WTC11 (cell line): ENCODE data around the gene WDR27. TPM values are rescaled to one million over a fixed set of nuclear protein-coding genes. Genes with fewer than 3 reads are reported as not detected.

Experiments used
- ATAC-seq: fragments of 200-7000 bp; cut with Tn5 transposase; 2 replicates; pipeline ENCODE4 v1.10.0; 2021; ENCODE audit warnings: mild to moderate bottlenecking, moderate library complexity
- CTCF ChIA-PET: fragments of 300-600 bp; sonication (Branson Sonifier 250); formaldehyde crosslinking; loops from one replicate; lab custom pipeline; 2021; ENCODE audit warnings: antibody characterized with exemption; lab: Charles Lee
- POLR2A ChIA-PET: fragments of 350-600 bp; sonication (Branson Sonifier 250); formaldehyde crosslinking; loops from one replicate; lab custom pipeline; 2021; ENCODE audit warnings: antibody characterized with exemption; lab: Charles Lee
- DNase-seq: peaks from one replicate; pipeline ENCODE4 v3.0.0; 2021; ENCODE audit warnings: low spot score
- H3K27ac Mint-ChIP-seq: 2 replicates; pipeline ENCODE4 v1.8.0; 2021; ENCODE audit warnings: mixed read lengths
- H3K27me3 Mint-ChIP-seq: 2 replicates; pipeline ENCODE4 v1.8.0; 2021; ENCODE audit warnings: low read depth, mild to moderate bottlenecking, moderate library complexity, mixed read lengths
- H3K36me3 Mint-ChIP-seq: 2 replicates; pipeline ENCODE4 v1.8.0; 2021; ENCODE audit warnings: mixed read lengths
- H3K4me1 Mint-ChIP-seq: 2 replicates; pipeline ENCODE4 v1.8.0; 2022; ENCODE audit warnings: mixed read lengths
- H3K4me3 Mint-ChIP-seq: 2 replicates; pipeline ENCODE4 v1.8.0; 2021; ENCODE audit warnings: mild to moderate bottlenecking, moderate library complexity, mixed read lengths
- H3K9me3 Mint-ChIP-seq: 2 replicates; pipeline ENCODE4 v1.8.0; 2021; ENCODE audit warnings: mixed read lengths
- ESRRA ChIP-seq: sonication (generic); formaldehyde crosslinking; IDR thresholded peaks from 2 replicates; pipeline ENCODE4 v1.8.1; 2022; ENCODE audit warnings: mild to moderate bottlenecking, missing genetic modification reagents, borderline replicate concordance
- JAZF1 ChIP-seq: fragments of 250-450 bp; sonication (Bioruptor Pico); IDR thresholded peaks from 2 replicates; pipeline ENCODE4 v1.9.0; 2021; ENCODE audit warnings: moderate library complexity, mild to moderate bottlenecking, inconsistent platforms
- NR1H2 ChIP-seq: sonication (generic); formaldehyde crosslinking; IDR thresholded peaks from 2 replicates; pipeline ENCODE4 v1.9.0; 2021; ENCODE audit warnings: mild to moderate bottlenecking, moderate library complexity, missing genetic modification reagents
- RELA ChIP-seq: sonication (generic); formaldehyde crosslinking; IDR thresholded peaks from 2 replicates; pipeline ENCODE4 v1.8.1; 2022; ENCODE audit warnings: missing genetic modification reagents, mild to moderate bottlenecking, borderline replicate concordance
- SMAD4 ChIP-seq: sonication (generic); formaldehyde crosslinking; IDR thresholded peaks from 2 replicates; pipeline ENCODE4 v1.8.0; 2022; ENCODE audit warnings: mild to moderate bottlenecking, missing genetic modification reagents
- SOX15 ChIP-seq: fragments of 250-450 bp; sonication (Bioruptor Pico); IDR thresholded peaks from 2 replicates; pipeline ENCODE4 v1.9.0; 2021; ENCODE audit warnings: mild to moderate bottlenecking
- ZNF396 ChIP-seq: fragments of 250-450 bp; sonication (Bioruptor Pico); IDR thresholded peaks from 2 replicates; pipeline ENCODE4 v1.8.0; 2021; ENCODE audit warnings: mild to moderate bottlenecking, moderate library complexity, borderline replicate concordance
- total RNA-seq: library from RNA; stranded (reverse); gene quantifications from 3 replicates; pipeline ENCODE4 v1.2.3, GENCODE V29; 2021
- TF ChIP-seq, protein P1 (sequence below): fragments of 250-450 bp; sonication (Bioruptor Pico); IDR thresholded peaks from 2 replicates; pipeline ENCODE4 v1.9.0; 2021; ENCODE audit warnings: mild to moderate bottlenecking, borderline replicate concordance
- TF ChIP-seq, protein P2 (sequence below): fragments of 250-450 bp; sonication (Bioruptor Pico); IDR thresholded peaks from 2 replicates; pipeline ENCODE4 v1.9.0; 2021; ENCODE audit warnings: mild to moderate bottlenecking
- TF ChIP-seq, protein P3 (sequence below): sonication (generic); formaldehyde crosslinking; conservative IDR thresholded peaks from 2 replicates; pipeline ENCODE4 v1.8.1; 2022; ENCODE audit warnings: mild to moderate bottlenecking, missing genetic modification reagents
- TF ChIP-seq, protein P4 (sequence below): fragments of 200-600 bp; IDR thresholded peaks from 2 replicates; pipeline ENCODE4 v1.8.0; 2022; ENCODE audit warnings: antibody characterized with exemption
- TF ChIP-seq, protein P5 (sequence below): sonication (generic); formaldehyde crosslinking; IDR thresholded peaks from 2 replicates; pipeline ENCODE4 v1.8.1; 2023; ENCODE audit warnings: mild to moderate bottlenecking, missing genetic modification reagents, moderate library complexity
- TF ChIP-seq, protein P6 (sequence below): sonication (generic); formaldehyde crosslinking; IDR thresholded peaks from 2 replicates; pipeline ENCODE4 v1.8.0; 2022; ENCODE audit warnings: mild to moderate bottlenecking, missing genetic modification reagents
- TF ChIP-seq, protein P7 (sequence below): sonication (generic); formaldehyde crosslinking; IDR thresholded peaks from 2 replicates; pipeline ENCODE4 v1.8.0; 2022; ENCODE audit warnings: missing genetic modification reagents

The WDR27 gene
- total RNA-seq, 1 experiment from 2014 or later, result 126 TPM

DNA sequence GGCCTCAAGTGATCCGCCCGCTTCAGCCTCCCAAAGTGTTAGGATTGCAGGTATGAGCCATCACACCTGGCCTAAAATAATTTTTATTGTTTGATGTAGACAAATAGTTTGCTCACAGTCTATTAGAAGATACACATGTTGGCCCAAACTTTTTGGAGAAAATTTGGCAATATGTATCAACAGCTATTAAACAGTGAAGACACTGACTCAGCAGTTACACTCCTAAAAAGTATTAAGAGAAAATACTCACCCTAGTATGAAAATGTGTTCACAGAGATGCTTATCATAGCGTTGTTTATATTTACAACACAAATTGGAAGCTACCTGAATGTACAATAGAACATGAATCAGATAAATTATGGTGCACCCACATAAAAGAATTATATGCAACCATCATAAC lies 173.1 kb downstream of the WDR27 start (continued):
- TF ChIP-seq, protein P1, sequence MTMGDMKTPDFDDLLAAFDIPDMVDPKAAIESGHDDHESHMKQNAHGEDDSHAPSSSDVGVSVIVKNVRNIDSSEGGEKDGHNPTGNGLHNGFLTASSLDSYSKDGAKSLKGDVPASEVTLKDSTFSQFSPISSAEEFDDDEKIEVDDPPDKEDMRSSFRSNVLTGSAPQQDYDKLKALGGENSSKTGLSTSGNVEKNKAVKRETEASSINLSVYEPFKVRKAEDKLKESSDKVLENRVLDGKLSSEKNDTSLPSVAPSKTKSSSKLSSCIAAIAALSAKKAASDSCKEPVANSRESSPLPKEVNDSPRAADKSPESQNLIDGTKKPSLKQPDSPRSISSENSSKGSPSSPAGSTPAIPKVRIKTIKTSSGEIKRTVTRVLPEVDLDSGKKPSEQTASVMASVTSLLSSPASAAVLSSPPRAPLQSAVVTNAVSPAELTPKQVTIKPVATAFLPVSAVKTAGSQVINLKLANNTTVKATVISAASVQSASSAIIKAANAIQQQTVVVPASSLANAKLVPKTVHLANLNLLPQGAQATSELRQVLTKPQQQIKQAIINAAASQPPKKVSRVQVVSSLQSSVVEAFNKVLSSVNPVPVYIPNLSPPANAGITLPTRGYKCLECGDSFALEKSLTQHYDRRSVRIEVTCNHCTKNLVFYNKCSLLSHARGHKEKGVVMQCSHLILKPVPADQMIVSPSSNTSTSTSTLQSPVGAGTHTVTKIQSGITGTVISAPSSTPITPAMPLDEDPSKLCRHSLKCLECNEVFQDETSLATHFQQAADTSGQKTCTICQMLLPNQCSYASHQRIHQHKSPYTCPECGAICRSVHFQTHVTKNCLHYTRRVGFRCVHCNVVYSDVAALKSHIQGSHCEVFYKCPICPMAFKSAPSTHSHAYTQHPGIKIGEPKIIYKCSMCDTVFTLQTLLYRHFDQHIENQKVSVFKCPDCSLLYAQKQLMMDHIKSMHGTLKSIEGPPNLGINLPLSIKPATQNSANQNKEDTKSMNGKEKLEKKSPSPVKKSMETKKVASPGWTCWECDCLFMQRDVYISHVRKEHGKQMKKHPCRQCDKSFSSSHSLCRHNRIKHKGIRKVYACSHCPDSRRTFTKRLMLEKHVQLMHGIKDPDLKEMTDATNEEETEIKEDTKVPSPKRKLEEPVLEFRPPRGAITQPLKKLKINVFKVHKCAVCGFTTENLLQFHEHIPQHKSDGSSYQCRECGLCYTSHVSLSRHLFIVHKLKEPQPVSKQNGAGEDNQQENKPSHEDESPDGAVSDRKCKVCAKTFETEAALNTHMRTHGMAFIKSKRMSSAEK (CRISPR knock-in tag), result no peak
- TF ChIP-seq, protein P2, sequence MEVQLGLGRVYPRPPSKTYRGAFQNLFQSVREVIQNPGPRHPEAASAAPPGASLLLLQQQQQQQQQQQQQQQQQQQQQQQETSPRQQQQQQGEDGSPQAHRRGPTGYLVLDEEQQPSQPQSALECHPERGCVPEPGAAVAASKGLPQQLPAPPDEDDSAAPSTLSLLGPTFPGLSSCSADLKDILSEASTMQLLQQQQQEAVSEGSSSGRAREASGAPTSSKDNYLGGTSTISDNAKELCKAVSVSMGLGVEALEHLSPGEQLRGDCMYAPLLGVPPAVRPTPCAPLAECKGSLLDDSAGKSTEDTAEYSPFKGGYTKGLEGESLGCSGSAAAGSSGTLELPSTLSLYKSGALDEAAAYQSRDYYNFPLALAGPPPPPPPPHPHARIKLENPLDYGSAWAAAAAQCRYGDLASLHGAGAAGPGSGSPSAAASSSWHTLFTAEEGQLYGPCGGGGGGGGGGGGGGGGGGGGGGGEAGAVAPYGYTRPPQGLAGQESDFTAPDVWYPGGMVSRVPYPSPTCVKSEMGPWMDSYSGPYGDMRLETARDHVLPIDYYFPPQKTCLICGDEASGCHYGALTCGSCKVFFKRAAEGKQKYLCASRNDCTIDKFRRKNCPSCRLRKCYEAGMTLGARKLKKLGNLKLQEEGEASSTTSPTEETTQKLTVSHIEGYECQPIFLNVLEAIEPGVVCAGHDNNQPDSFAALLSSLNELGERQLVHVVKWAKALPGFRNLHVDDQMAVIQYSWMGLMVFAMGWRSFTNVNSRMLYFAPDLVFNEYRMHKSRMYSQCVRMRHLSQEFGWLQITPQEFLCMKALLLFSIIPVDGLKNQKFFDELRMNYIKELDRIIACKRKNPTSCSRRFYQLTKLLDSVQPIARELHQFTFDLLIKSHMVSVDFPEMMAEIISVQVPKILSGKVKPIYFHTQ (CRISPR knock-in tag), result no peak

DNA sequence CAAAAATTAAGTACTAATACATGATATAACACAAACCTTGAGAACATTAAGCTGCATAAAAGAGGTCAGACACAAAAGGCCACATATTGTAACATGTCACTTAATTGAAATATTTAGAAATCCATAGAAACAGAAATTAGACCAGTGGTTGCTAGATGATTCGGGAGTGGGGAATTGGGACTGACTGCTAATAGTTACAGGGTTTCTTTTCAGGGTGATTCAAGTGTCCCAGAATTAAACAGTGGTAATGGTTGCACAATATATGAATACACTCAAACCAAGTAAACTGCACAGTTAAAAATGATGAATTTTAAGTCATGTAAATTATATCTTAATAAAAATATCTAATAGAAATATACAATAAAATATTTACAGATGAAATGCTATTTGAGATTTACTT lies 174.5 kb downstream of the WDR27 start:
- CTCF ChIA-PET, result no interaction called here
- H3K9me3 Mint-ChIP-seq, result peaks cover 5% of the 10 kb centered on the region
- no peak overlapping the region for H3K27ac Mint-ChIP-seq
- DNase-seq (no peak), ATAC-seq (no peak)
- peaks cover 4% of the 10 kb centered on the region for H3K36me3 Mint-ChIP-seq
- TF ChIP-seq ESRRA (CRISPR knock-in tag) (no peak), RELA (CRISPR knock-in tag) (no peak), JAZF1 (CRISPR knock-in tag) (no peak), ZNF396 (CRISPR knock-in tag) (no peak), SOX15 (CRISPR knock-in tag) (no peak), SMAD4 (no peak), NR1H2 (CRISPR knock-in tag) (no peak)
- TF ChIP-seq, protein P3, sequence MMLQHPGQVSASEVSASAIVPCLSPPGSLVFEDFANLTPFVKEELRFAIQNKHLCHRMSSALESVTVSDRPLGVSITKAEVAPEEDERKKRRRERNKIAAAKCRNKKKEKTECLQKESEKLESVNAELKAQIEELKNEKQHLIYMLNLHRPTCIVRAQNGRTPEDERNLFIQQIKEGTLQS, result no peak
- TF ChIP-seq, protein P4, sequence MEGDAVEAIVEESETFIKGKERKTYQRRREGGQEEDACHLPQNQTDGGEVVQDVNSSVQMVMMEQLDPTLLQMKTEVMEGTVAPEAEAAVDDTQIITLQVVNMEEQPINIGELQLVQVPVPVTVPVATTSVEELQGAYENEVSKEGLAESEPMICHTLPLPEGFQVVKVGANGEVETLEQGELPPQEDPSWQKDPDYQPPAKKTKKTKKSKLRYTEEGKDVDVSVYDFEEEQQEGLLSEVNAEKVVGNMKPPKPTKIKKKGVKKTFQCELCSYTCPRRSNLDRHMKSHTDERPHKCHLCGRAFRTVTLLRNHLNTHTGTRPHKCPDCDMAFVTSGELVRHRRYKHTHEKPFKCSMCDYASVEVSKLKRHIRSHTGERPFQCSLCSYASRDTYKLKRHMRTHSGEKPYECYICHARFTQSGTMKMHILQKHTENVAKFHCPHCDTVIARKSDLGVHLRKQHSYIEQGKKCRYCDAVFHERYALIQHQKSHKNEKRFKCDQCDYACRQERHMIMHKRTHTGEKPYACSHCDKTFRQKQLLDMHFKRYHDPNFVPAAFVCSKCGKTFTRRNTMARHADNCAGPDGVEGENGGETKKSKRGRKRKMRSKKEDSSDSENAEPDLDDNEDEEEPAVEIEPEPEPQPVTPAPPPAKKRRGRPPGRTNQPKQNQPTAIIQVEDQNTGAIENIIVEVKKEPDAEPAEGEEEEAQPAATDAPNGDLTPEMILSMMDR, result no peak
- TF ChIP-seq, protein P5, sequence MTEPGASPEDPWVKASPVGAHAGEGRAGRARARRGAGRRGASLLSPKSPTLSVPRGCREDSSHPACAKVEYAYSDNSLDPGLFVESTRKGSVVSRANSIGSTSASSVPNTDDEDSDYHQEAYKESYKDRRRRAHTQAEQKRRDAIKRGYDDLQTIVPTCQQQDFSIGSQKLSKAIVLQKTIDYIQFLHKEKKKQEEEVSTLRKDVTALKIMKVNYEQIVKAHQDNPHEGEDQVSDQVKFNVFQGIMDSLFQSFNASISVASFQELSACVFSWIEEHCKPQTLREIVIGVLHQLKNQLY (CRISPR knock-in tag), result no peak
- TF ChIP-seq, protein P6, sequence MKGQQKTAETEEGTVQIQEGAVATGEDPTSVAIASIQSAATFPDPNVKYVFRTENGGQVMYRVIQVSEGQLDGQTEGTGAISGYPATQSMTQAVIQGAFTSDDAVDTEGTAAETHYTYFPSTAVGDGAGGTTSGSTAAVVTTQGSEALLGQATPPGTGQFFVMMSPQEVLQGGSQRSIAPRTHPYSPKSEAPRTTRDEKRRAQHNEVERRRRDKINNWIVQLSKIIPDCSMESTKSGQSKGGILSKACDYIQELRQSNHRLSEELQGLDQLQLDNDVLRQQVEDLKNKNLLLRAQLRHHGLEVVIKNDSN (CRISPR knock-in tag), result no peak
- TF ChIP-seq, protein P7, sequence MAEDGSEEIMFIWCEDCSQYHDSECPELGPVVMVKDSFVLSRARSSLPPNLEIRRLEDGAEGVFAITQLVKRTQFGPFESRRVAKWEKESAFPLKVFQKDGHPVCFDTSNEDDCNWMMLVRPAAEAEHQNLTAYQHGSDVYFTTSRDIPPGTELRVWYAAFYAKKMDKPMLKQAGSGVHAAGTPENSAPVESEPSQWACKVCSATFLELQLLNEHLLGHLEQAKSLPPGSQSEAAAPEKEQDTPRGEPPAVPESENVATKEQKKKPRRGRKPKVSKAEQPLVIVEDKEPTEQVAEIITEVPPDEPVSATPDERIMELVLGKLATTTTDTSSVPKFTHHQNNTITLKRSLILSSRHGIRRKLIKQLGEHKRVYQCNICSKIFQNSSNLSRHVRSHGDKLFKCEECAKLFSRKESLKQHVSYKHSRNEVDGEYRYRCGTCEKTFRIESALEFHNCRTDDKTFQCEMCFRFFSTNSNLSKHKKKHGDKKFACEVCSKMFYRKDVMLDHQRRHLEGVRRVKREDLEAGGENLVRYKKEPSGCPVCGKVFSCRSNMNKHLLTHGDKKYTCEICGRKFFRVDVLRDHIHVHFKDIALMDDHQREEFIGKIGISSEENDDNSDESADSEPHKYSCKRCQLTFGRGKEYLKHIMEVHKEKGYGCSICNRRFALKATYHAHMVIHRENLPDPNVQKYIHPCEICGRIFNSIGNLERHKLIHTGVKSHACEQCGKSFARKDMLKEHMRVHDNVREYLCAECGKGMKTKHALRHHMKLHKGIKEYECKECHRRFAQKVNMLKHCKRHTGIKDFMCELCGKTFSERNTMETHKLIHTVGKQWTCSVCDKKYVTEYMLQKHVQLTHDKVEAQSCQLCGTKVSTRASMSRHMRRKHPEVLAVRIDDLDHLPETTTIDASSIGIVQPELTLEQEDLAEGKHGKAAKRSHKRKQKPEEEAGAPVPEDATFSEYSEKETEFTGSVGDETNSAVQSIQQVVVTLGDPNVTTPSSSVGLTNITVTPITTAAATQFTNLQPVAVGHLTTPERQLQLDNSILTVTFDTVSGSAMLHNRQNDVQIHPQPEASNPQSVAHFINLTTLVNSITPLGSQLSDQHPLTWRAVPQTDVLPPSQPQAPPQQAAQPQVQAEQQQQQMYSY, result no peak
- H3K27me3 Mint-ChIP-seq, result no peaks in the 10 kb centered on the region
- no peak overlapping the region for H3K4me3 Mint-ChIP-seq
- no peaks in the 10 kb centered on the region for H3K4me1 Mint-ChIP-seq
- POLR2A ChIA-PET, result no interaction called here
